ENCODE data around the gene KITLG.
A peak's percentile ranks its signal among the peaks of the same experiment; 100 is the strongest.

Gene KITLG

GRCh38 chr12:88562151-88562550 lies 18.1 kb downstream of the KITLG start:
- ChIA-PET CTCF (no interaction called here), POLR2A (no interaction called here)
- DNase-seq (ENCODE audit: extremely low spot score), result no peak
- no peak for TF ChIP-seq L3MBTL2 (conservative IDR thresholded peaks at IDR 0.05)
- TF ChIP-seq NFRKB (IDR thresholded peaks at IDR 0.05), result no peak
- TF ChIP-seq FOXM1 (IDR thresholded peaks at IDR 0.05; ENCODE audit: borderline replicate concordance), result no peak
- TF ChIP-seq CTBP1 (IDR thresholded peaks at IDR 0.05; ENCODE audit: borderline replicate concordance), result no peak
- TF ChIP-seq SP1 (IDR thresholded peaks at IDR 0.05), result no peak
- no peak for TF ChIP-seq BHLHE40 (IDR thresholded peaks at IDR 0.05; ENCODE audit: borderline replicate concordance)
- no peak for TF ChIP-seq ZNF384 (IDR thresholded peaks at IDR 0.05)
- TF ChIP-seq HDGF (IDR thresholded peaks at IDR 0.05; ENCODE audit: borderline replicate concordance), result no peak
- no peak for TF ChIP-seq LEF1 (IDR thresholded peaks at IDR 0.05; ENCODE audit: borderline replicate concordance)
- no peak for TF ChIP-seq ELF4 (IDR thresholded peaks at IDR 0.05)
- no peak for TF ChIP-seq PKNOX1 (IDR thresholded peaks at IDR 0.05)
- TF ChIP-seq TARDBP (IDR thresholded peaks at IDR 0.05), result no peak
- TF ChIP-seq ARNT (IDR thresholded peaks at IDR 0.05), result no peak
- no peak for TF ChIP-seq FOXA1 (IDR thresholded peaks at IDR 0.05)
- no peak for TF ChIP-seq FOXK2 (IDR thresholded peaks at IDR 0.05)
- no peak for TF ChIP-seq SUZ12 (IDR thresholded peaks at IDR 0.05)

GRCh38 chr12:88559772-88560171 lies 20.5 kb downstream of the KITLG start:
- TF ChIP-seq FOXA1 (IDR thresholded peaks at IDR 0.05) (no peak), ZNF384 (IDR thresholded peaks at IDR 0.05) (no peak), SP1 (IDR thresholded peaks at IDR 0.05) (no peak), HDGF (IDR thresholded peaks at IDR 0.05; ENCODE audit: borderline replicate concordance) (no peak), ARNT (IDR thresholded peaks at IDR 0.05) (no peak), SUZ12 (IDR thresholded peaks at IDR 0.05) (no peak), L3MBTL2 (conservative IDR thresholded peaks at IDR 0.05) (no peak), BHLHE40 (IDR thresholded peaks at IDR 0.05; ENCODE audit: borderline replicate concordance) (no peak), NFRKB (IDR thresholded peaks at IDR 0.05) (no peak), PKNOX1 (IDR thresholded peaks at IDR 0.05) (no peak), ELF4 (IDR thresholded peaks at IDR 0.05) (no peak), TARDBP (IDR thresholded peaks at IDR 0.05) (no peak), FOXM1 (IDR thresholded peaks at IDR 0.05; ENCODE audit: borderline replicate concordance) (no peak), LEF1 (IDR thresholded peaks at IDR 0.05; ENCODE audit: borderline replicate concordance) (no peak), CTBP1 (IDR thresholded peaks at IDR 0.05; ENCODE audit: borderline replicate concordance) (no peak), FOXK2 (IDR thresholded peaks at IDR 0.05) (no peak)
- ChIA-PET CTCF (no interaction called here), POLR2A (no interaction called here)
- DNase-seq (ENCODE audit: extremely low spot score), result no peak

- no peak for DNase-seq (ENCODE audit: extremely low spot score)
- TF ChIP-seq CTBP1 (IDR thresholded peaks at IDR 0.05; ENCODE audit: borderline replicate concordance), result no peak
- TF ChIP-seq SP1 (IDR thresholded peaks at IDR 0.05), result no peak
- no peak for TF ChIP-seq TARDBP (IDR thresholded peaks at IDR 0.05)
- TF ChIP-seq FOXK2 (IDR thresholded peaks at IDR 0.05), result no peak
- TF ChIP-seq ZNF384 (IDR thresholded peaks at IDR 0.05), result no peak
- no peak for TF ChIP-seq BHLHE40 (IDR thresholded peaks at IDR 0.05; ENCODE audit: borderline replicate concordance)
- no peak for TF ChIP-seq LEF1 (IDR thresholded peaks at IDR 0.05; ENCODE audit: borderline replicate concordance)
- no peak for TF ChIP-seq FOXA1 (IDR thresholded peaks at IDR 0.05)
- TF ChIP-seq HDGF (IDR thresholded peaks at IDR 0.05; ENCODE audit: borderline replicate concordance), result no peak
- TF ChIP-seq PKNOX1 (IDR thresholded peaks at IDR 0.05), result no peak
- TF ChIP-seq NFRKB (IDR thresholded peaks at IDR 0.05), result no peak
- no peak for TF ChIP-seq FOXM1 (IDR thresholded peaks at IDR 0.05; ENCODE audit: borderline replicate concordance)
- no peak for TF ChIP-seq L3MBTL2 (conservative IDR thresholded peaks at IDR 0.05)
- no peak for TF ChIP-seq SUZ12 (IDR thresholded peaks at IDR 0.05)
- TF ChIP-seq ARNT (IDR thresholded peaks at IDR 0.05), result no peak
- TF ChIP-seq ELF4 (IDR thresholded peaks at IDR 0.05), result no peak
- POLR2A ChIA-PET, result no interaction called here
- CTCF ChIA-PET, result interaction anchor here (1.0 kb wide), 1 partner anchor 13 kb away, joined by 3 read pairs; no protein-coding TSS in a partner anchor
Measured at GRCh38 chr12:88559199-88559598, 21.1 kb downstream of the KITLG start.

DNA sequence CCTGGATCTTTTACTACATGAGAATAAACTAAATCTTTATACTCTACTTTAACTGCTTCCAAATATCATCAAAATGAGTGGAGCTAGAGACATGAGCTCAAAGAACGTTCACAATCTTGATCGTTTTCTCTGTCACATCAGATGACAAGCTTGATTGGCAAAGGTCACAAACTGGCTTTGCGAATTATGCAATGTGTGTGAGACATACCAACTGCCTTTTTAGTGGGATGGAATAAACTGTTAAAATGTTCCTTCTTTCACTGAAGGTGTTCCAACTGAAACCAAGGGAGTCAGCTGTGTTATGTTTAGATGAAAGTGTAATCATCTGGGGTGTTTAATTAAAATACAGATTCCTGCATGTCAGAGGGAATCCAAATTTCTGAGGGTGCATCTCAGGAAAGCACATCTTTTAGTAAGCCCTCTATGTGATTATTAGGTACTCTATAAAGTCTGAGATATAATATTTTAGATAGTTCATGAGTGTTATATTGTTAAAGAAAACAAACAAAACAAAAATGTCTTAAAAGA lies 21.9 kb downstream of the KITLG start:
- CTCF ChIA-PET, result interaction anchor here (1.0 kb wide), 1 partner anchor 13 kb away, joined by 3 read pairs; no protein-coding TSS in a partner anchor
- TF ChIP-seq NFRKB (IDR thresholded peaks at IDR 0.05), result no peak
- no peak for TF ChIP-seq SP1 (IDR thresholded peaks at IDR 0.05)
- no peak for TF ChIP-seq ARNT (IDR thresholded peaks at IDR 0.05)
- no peak for TF ChIP-seq FOXA1 (IDR thresholded peaks at IDR 0.05)
- no peak for TF ChIP-seq PKNOX1 (IDR thresholded peaks at IDR 0.05)
- POLR2A ChIA-PET, result no interaction called here
- no peak for DNase-seq (ENCODE audit: extremely low spot score)

DNA sequence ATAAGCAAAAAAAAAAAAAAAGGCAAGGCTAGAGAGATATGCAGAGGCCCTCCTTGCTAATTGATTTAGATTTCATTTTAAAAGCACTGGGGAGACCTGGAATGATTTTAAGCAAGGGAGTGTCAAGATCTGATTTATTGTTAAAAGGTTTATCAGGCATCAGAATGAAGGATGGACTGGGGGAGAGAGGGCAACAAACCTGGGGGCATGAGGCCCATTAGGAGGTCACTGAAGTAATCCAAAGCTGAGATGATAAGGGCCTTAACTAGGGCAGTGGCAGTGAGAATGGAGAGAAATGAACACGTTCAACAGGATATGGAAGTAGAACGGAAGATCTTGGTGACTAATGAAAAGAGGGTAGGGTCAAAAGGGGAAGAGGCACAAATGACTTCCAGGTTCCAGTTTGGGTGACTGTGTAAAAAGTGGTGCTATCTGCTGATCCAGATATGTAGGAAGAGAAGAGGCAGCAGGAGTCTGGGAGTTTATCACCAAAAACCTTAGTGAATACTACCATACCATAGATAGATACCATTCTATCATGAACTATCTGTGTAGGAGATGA lies 24.0 kb downstream of the KITLG start:
- TF ChIP-seq ZNF384 (IDR thresholded peaks at IDR 0.05) (no peak), PKNOX1 (IDR thresholded peaks at IDR 0.05) (peak; percentile 36; the same call in 1 of the 2 replicates)
- POLR2A ChIA-PET, result interaction anchor here (0.9 to 1.4 kb wide), 2 partner anchors 24 to 414 kb away, joined by 3 to 4 read pairs; partner anchors contain the start of genes CEP290, KITLG and TMTC3
- CTCF ChIA-PET, result no interaction called here
- no peak for DNase-seq (ENCODE audit: extremely low spot score)

All from HEK293T (cell line).